ENCODE measurements around the gene RPUSD4.

- TF ChIP-seq CTCF (IDR thresholded peaks at IDR 0.05) (no peak), EZH2 (IDR thresholded peaks at IDR 0.05) (no peak), EZH2phosphoT487 (IDR thresholded peaks at IDR 0.05) (no peak)
These were observed 21.9 kb upstream of the RPUSD4 start for GRCh38 chr11:126233391-126233790.
